Breast epithelium (tissue), 3 donors: Measurements from ENCODE around the gene POMGNT1.

Experiments
- POLR2AphosphoS5 ChIP-seq, 3 donors: sonication (generic); formaldehyde crosslinking; IDR thresholded peaks; one replicate each; pipeline ENCODE4 v1.6.1; 2017; ENCODE audit warnings: antibody characterized with exemption in 3 of 3
- TF ChIP-seq, protein P1 (sequence below), 3 donors: fragments of 450-650 bp; IDR thresholded peaks; one replicate each; pipeline ENCODE4 v1.5.1; 2016 to 2017; ENCODE audit warnings: antibody characterized with exemption in 3 of 3, mild to moderate bottlenecking in 3 of 3, moderate library complexity in 3 of 3

DNA sequence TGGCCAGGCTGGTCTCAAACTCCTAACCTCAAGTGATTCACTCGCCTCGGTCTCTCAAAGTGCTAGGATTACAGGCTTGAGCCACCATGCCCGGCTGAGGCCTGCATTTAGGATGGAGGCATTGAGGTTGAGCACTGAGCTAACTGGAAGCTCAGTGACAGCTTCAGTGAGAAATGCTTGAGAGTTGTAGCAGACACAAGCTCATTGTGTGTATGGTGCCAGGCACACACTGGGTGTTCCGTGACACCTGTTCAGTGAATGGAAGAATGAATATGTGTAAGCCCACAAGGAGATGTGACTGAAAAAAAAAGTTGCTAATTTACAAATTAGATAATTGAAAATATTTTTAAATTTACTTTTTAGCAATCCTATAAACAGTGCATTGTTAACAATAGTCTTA lies 26.7 kb upstream of the POMGNT1 start:
- TF ChIP-seq, protein P1, sequence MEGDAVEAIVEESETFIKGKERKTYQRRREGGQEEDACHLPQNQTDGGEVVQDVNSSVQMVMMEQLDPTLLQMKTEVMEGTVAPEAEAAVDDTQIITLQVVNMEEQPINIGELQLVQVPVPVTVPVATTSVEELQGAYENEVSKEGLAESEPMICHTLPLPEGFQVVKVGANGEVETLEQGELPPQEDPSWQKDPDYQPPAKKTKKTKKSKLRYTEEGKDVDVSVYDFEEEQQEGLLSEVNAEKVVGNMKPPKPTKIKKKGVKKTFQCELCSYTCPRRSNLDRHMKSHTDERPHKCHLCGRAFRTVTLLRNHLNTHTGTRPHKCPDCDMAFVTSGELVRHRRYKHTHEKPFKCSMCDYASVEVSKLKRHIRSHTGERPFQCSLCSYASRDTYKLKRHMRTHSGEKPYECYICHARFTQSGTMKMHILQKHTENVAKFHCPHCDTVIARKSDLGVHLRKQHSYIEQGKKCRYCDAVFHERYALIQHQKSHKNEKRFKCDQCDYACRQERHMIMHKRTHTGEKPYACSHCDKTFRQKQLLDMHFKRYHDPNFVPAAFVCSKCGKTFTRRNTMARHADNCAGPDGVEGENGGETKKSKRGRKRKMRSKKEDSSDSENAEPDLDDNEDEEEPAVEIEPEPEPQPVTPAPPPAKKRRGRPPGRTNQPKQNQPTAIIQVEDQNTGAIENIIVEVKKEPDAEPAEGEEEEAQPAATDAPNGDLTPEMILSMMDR (IDR thresholded peaks at IDR 0.05), result no peak
- TF ChIP-seq POLR2AphosphoS5 (IDR thresholded peaks at IDR 0.05), result no peak
